ENCODE measurements around the gene MYO1D. TPM values are rescaled to one million over a fixed set of nuclear protein-coding genes. Genes with fewer than 3 reads are reported as not detected.
"Not testable (repeated sequence)": the region's sequence is repeated elsewhere in the genome, so short reads cannot be mapped to it uniquely, and the experiment has no call there.

MYO1D gene
- total RNA-seq = 10 to 100 TPM; 36.9 to 49.2 (median 39.5) TPM

DNA sequence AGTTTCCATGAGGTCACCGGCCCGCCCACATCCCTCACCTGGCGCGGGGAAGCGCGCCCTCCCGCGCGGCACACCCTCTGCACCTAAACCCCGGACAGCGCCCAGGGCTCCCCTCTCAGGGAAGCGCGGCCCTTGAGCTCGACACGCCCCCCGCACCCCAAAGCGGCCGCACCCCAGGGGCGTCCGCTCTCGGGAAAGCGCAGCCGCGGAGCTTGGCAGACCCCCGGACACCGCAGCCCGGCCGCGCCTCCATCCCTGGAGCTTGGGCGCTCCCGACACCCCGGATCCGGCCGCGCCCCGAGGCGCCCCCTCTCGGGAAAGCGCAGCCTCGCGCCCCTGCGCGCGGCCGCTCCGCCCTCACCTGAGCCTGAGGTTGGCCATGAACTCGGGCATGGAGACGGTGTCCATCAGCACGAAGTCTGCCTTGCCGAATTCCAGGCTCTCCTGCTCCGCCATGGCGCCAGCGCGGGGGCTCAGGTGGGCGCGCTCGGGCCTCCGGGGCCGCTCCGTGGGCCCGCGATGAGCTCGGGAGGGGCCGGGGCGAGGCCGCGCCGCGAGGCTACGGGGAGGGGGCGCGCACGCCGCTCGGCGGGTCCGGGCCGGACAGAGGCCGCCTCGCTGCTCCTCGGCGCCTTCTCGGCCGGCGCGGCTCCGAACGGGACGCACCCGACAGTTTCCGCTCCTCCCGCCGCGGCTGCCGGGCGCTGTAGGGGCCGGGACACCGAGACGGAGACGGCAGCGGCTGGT lies at the start of gene MYO1D:
TSS of gene MYO1D (minus strand) at position 708 of the 747 bp plus-strand sequence. CDS start at position 456, 252 bp downstream.
- peak; percentile 80 for ATAC-seq (ENCODE audit: low FRiP score)
- peak; percentile 24 for DNase-seq (ENCODE audit: low spot score)
- TF ChIP-seq CTCF (IDR thresholded peaks at IDR 0.05) = peak in 1 of 3 donors; percentile 6

DNA sequence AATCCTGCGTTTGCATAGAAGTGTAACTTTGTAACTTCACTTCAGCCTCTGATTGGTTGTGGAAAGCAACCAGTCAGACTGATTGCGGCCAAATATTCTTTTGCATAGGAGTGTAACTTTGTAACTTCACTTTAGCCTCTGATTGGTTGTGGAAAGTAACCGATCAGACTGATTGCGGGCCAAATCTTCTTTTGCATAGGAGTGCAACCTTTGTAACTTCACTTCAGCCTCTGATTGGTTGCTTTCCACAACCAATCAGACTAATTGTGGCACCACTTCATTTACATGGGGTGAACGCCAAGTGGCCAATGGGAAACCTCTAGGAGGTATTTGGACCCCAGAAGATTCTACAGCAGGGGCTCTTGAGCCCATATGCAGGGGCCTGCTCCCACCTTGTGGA lies 49.3 kb upstream of the MYO1D start:
- DNase-seq (ENCODE audit: low spot score) (no peak), ATAC-seq (ENCODE audit: low FRiP score) (no peak)
- no peak for TF ChIP-seq CTCF (IDR thresholded peaks at IDR 0.05)

GRCh38 chr17:32923905-32924304 lies 47.0 kb upstream of the MYO1D start:
- not testable (repeated sequence) for ATAC-seq (ENCODE audit: low FRiP score); DNase-seq (ENCODE audit: low spot score)

DNA sequence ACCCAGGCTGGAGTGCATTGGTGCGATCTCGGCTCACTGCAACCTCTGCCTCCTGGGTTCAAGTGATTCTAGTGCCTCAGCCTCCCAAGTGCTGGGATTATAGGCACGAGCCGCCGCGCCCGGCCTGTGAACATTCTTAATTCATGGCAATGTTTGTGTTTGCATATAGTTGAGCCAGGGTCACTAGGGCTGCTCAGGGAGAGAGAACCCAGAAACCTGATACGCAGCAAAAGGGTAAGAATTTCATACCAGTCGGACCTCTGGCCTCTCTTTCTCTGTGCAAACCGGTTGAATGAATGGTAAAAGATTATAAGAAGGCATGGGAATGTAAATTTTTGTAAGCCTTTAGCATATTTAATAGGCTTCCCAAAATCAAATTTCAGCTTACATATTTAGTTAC lies 44.1 kb upstream of the MYO1D start:
- ATAC-seq (ENCODE audit: low FRiP score) (no peak), DNase-seq (ENCODE audit: low spot score) (no peak)
- no peak for TF ChIP-seq CTCF (IDR thresholded peaks at IDR 0.05)

DNA sequence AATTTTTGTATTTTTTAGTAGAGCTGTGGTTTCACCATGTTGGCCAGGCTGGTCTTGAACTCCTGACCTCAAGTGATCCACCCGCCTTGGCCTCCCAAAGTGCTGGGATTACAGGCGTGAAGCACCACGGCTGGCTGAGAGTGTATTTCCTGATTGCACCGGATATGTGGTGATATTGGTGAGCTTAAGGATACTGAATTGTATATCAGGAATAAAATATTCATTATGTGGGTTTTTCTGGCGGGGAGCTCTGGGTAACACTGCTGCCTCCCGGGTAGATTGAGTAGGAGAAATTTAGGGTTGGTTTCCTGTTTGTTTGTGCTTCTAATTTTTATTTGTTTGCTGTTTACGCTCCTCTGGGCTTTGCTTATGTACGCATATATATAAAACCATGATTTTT lies 43.4 kb upstream of the MYO1D start:
- TF ChIP-seq CTCF (IDR thresholded peaks at IDR 0.05) = no peak
- ATAC-seq (ENCODE audit: low FRiP score) = no peak

DNA sequence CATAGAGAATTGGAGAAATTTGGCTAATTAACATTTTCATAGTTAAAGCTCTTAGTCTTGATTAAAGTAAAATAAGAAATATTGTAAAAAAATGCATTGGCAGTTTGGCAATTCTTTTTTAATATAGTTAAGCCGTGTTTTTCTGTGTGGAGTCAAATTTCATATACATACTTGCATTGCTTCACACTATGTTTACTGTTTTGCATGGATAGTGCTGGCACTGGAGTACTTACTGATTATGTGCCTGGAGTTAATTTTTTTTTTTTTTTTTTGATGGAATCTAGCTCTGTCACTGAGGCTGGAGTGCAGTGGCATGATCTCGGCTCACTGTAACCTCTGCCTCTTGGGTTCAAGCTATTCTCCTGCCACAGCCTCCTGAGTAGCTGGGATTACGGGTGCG lies 43.0 kb upstream of the MYO1D start:
- DNase-seq (ENCODE audit: low spot score); ATAC-seq (ENCODE audit: low FRiP score): not testable (repeated sequence)

More for the DNA sequence above, 43.4 kb upstream of the MYO1D start:
- no peak for DNase-seq (ENCODE audit: low spot score)

DNA sequence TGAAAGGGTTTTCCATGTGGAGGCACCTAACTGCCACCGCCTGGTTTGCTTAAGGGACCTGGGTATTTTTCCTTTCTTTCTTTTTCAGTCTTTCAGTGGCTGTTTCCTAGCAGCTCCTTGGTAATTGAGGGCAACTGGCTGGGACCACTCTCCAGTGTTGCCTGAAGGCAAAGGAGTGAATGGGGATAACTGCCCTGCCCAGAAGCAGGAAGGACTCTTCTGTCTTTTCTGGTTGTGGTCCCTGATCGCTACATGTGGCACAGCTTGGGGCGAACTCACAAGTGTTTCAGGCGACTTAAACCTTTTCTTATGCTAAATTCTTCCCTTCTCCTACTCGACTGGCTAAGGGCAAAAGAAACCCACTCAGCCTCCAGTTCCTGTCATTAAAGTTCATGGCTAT lies 40.9 kb upstream of the MYO1D start:
- no peak for ATAC-seq (ENCODE audit: low FRiP score)
- DNase-seq (ENCODE audit: low spot score) = no peak
- TF ChIP-seq CTCF (IDR thresholded peaks at IDR 0.05) = no peak

DNA sequence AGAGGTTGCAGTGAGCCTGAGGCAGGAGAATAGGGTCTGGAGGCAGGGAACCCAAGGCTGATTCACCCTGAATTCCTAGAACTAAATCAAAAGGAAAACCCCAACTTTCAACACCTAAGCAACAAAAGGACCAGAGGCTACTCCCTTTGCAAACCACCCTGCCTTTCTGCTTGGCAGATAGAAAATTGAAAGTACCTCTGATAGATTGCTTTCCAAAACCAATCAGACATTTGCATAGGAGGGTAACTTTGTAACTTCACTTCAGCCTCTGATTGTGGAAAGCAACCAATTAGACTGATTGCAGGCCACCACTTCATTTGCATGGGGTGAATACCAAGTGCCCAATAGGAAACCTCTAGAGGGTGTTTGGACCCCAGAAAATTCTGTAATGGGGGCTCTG lies 40.2 kb upstream of the MYO1D start:
- DNase-seq (ENCODE audit: low spot score) (no peak), ATAC-seq (ENCODE audit: low FRiP score) (no peak)
- no peak for TF ChIP-seq CTCF (IDR thresholded peaks at IDR 0.05)

Data from omental fat pad (tissue), 4 donors.